ENCODE results near the gene GSTK1.
"Not testable (repeated sequence)": the region's sequence is repeated elsewhere in the genome, so short reads cannot be mapped to it uniquely, and the experiment has no call there.

Gene GSTK1

GRCh38 chr7:143239813-143240212 is 23.4 kb upstream of the GSTK1 start:
- no peak for DNase-seq

DNA sequence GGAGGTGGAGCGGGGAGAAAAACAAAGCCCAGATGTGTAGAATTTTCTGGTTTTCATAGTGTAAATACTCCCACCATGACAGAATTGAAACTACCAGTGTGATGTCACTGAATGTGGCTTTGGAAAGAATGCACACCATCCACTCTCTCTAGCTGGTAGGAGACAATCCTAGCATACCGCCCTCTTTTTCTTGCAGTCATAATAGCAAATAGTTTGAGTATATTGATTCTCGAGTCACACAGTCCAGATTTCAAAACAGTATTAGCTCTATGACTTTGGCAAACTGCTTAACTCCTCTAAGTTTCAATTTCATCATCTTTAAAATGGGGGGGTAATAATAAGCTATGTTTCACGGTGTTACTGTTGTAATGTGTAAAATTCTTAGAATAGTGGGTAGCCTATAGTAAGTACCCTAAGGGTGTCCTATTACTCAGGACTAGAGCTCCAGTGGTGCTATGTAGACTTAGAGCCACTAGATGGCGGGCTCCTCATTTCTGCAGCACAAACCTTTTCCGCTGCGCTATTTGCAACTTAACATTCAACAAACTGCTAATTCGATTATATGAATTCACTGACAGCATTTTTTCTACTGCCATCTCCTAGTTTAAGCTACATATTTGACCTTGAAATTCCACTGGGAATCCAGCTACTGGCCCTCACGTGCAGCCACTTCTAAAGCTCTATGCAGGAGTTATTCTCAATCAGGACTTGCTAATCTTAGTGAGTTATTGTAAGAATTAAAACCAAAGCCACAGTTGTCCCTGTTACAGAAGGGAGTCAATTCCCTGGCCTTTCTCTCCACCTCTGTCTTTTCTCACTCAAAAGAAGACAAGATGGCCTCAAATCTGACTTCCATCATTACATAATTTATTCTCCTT is 22.7 kb upstream of the GSTK1 start:
- peak; percentile 37 for DNase-seq

DNA sequence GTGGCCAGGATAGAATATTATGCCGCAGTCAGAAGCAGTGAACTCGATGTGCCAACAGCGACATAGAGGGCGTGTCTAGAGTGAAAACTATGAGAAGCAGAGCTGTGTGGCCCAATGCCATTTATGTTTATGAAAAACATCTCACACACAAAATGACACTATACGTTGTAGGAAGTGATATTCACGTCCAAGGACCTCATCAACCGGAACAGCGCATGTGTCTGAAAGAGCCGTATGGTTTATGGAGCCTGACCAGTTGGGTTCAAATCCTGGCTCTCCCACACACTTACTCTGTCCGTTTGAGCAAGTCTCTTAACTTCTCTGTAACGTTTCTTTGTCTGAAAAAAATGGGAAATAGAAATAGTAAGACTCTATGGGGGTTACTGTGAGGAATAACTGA is 20.9 kb upstream of the GSTK1 start:
- no peak for DNase-seq

DNA sequence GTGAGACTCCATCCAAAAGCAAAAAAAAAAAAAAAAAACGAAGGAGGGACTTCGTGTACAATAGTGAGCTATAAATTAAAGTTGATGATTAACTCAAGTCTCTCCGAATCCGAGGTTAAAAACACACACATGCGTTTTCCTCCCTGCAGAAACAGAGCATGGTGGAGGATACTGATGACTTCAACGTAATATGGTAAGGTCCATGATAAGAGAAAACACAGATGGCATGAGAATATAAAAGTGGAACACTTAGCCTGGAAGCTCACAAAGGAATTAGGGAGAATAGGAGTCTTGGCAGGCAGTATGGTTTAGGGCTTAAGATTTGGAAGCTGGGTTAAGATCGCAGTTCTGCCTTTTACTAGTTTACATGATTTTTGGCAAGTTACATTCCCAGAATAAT is 20.1 kb upstream of the GSTK1 start:
- DNase-seq = no peak

- DNase-seq = no peak
Observed at GRCh38 chr7:143243614-143244013, 19.6 kb upstream of the GSTK1 start.

- no peak for DNase-seq
Observed at GRCh38 chr7:143244321-143244720, 18.9 kb upstream of the GSTK1 start.

- no peak for DNase-seq
Observed at GRCh38 chr7:143245123-143245522, 18.1 kb upstream of the GSTK1 start.

GRCh38 chr7:143247372-143247771 is 15.9 kb upstream of the GSTK1 start:
- DNase-seq = no peak

DNA sequence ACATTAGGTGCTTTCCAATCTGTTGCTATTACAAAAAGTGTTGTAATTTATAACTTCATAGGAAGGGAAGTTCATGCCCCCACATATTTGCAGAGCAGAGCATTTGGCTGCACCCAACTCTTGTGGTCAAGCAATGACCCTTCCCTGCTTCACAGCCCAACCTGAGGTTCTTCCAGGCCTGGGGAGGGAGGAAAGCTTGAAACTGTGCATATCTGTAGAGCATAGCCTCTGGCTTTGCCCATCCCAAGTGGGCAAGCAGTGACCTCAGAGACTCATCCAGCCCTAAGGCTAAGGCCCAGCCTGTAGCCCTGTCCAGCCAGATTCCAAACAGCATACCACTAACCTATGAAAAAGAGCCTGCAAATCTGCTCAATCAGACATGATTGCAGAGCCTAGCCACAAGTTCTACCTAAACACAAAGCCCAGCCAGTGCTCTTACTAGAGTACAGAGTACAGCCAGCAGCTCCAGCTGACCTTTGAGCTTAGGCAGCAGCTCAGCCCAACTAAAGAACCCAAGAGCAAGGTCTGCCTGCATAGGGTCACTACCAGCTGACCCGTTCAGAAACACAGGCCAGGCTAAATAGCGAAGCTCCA is 14.4 kb upstream of the GSTK1 start:
- no peak for DNase-seq

DNA sequence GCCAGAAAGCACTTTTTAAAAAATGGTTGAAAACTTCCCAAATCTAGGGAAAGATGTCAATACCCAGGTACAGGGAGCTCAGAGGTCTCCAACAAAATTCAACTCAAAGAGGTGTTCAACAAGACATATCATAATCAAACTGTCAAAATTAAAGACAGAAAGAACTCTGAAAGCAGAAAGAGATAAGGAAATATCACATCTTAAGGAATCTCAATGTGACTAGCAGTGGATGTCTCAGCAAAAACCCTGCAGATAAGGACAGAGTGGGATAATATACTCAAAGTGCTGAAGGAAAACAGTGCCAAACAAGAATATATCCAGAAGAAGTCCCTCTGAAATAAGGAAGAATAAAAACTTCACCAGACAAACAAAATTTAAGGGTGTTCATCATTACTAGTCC is 13.0 kb upstream of the GSTK1 start:
- DNase-seq = no peak

GRCh38 chr7:143250822-143251221 is 12.4 kb upstream of the GSTK1 start:
- no peak for DNase-seq

- DNase-seq = no peak
Observed at GRCh38 chr7:143252006-143252405, 11.2 kb upstream of the GSTK1 start.

DNA sequence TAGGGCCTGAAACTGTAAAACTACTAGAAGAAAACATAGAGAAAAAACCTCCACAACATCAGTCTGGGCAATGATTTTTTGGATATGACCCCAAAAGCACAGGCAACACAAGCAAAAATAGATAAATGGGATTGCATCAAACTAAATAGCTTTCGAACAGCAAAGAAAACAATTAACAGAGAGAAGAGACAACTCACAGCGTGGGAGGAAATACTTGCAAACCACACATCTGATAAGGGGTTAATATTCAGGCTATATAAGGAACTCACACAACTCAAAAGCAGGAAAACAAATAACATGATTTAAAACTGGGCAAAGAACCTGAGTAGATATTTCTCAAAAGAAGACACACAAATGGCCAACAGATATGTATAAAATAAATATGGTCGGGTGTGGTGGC is 7.7 kb upstream of the GSTK1 start:
- no peak for DNase-seq

DNA sequence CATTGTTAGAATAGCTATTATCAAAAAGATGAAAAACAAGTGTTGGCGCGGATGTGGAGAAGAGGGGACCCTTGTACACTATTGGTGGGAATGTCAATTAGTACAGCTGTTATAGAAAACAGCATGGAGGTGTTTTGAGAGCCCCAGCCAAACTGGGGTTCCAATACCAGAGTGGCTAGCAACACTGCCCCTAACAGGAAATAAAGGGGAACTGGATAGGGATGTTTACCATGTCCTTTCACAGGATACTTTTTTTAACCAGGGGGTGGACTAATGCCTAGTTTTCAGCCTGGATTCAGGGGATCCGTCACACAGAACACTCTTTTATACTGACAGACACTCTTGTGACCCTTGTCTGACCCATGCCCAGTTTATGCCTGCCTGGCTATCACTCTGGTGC is 6.9 kb upstream of the GSTK1 start:
- no peak for DNase-seq

DNA sequence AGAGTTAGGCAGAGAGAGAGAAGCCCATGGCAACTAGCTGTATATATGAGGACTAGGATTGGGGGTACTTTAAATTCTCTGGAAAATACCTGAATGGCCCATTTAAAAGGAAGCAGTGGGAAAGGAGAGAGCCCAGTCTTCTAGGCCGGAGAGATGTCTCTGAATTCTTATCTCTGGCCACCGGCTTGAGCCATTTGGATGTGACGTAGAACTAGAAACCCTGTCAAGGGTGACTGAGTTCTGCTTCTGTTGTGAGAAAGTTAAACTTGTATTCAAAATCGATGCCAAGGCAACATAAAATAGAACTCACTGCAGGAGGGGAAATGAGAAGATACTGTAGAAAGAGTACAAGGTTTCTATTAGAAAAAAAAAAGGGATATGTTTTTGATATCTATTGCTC is 6.3 kb upstream of the GSTK1 start:
- no peak for DNase-seq

GRCh38 chr7:143257501-143257900 is 5.7 kb upstream of the GSTK1 start:
- no peak for DNase-seq

DNA sequence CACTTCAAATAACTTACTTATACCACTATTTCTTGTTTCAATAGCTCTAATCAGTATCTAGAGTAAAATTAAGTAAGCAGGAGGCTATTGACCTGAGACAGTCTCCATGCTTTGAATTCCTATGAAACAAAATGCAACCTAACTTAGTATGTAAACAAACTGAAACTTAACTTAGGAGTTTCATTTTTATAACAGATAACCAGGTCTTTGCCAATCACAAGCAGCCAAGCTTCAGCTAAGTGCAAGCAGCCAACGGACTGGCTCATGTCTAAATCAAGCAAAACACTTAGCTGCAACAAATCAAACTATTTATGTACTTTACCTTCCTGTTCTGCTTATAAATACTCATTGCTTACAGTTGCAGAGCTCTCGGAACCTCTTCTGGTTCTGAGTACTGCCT is 4.4 kb upstream of the GSTK1 start:
- DNase-seq = no peak

- no peak for DNase-seq
Observed at GRCh38 chr7:143259765-143260164, 3.5 kb upstream of the GSTK1 start.

DNA sequence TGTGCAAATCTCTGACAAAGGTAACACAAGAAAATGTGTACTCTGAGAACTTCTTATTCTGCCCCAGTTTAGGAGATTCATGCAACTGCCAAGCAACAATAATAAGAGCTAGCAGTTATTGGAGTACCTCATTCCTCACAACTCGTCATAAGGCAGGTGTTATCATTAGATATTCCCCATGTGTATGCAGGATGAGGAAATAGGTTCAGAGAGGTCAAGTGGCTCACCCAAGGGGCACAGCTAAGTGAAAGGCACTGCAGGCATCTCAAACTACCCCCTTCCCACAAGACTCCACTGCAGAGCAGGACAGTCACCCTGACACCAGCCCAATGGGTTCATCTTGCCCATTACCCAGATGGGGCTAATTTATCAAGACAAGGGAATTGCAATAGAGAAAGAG is 1.3 kb upstream of the GSTK1 start:
- no peak for DNase-seq

GRCh38 chr7:143264196-143264568 is 941 bp downstream of the GSTK1 start:
- not testable (repeated sequence) for DNase-seq

- DNase-seq = no peak
Observed at GRCh38 chr7:143265017-143265693, 1.9 kb downstream of the GSTK1 start.

DNA sequence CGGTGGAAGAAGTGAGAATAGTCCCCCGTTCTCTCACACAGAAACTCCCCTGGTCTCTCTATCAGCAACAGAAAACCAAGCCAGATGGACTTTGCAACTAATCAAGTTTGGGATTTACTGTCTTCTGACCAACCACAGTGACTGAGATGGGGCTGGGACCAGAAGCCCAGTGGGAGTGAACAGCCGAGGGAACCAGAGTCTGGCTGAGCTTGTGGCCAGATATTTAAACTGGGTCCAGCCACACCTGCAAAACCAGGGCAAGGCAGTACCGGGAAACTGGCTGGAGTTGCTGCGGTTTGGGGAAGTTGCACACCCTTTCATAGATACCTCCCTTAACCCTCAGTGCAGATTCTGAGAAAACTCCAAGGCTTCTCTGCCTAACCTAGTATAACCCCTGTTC is 6.0 kb downstream of the GSTK1 start:
- DNase-seq = no peak

DNA sequence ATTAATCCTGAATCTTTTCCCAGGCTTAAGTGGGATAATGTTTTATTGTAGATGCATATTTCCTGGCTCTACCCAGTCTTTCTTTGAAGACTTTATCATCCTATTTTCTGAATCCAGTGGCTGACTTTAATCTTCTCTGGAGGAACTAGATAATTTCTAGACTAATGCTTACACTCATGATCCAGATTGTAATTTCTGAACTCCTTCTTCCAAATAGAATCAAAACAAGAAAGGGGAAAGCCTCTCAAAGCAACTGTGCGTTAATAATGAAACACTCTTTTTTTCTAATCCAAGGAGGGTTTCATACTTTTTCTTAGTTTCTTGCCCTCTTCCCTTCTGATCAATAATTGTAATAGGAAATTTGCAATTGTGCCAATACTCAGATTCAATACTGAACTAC is 8.0 kb downstream of the GSTK1 start:
- no peak for DNase-seq

GRCh38 chr7:143272871-143273270 is 9.6 kb downstream of the GSTK1 start:
- no peak for DNase-seq
